ENCODE data around the gene VPS26B.

GRCh38 chr11:134271978-134272377 is 47.5 kb downstream of the VPS26B start:
- TF ChIP-seq POLR2A (IDR thresholded peaks at IDR 0.05; ENCODE audit: extremely low read depth, insufficient read length) (no peak), MAX (IDR thresholded peaks at IDR 0.05; ENCODE audit: low read depth, low read length) (no peak), MYC (IDR thresholded peaks at IDR 0.05; ENCODE audit: low read depth, low read length) (no peak)
- TF ChIP-seq, protein P1, sequence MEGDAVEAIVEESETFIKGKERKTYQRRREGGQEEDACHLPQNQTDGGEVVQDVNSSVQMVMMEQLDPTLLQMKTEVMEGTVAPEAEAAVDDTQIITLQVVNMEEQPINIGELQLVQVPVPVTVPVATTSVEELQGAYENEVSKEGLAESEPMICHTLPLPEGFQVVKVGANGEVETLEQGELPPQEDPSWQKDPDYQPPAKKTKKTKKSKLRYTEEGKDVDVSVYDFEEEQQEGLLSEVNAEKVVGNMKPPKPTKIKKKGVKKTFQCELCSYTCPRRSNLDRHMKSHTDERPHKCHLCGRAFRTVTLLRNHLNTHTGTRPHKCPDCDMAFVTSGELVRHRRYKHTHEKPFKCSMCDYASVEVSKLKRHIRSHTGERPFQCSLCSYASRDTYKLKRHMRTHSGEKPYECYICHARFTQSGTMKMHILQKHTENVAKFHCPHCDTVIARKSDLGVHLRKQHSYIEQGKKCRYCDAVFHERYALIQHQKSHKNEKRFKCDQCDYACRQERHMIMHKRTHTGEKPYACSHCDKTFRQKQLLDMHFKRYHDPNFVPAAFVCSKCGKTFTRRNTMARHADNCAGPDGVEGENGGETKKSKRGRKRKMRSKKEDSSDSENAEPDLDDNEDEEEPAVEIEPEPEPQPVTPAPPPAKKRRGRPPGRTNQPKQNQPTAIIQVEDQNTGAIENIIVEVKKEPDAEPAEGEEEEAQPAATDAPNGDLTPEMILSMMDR (IDR thresholded peaks at IDR 0.05; ENCODE audit: low read depth, low read length): no peak

All from NB4 (cell line).